Measurements from ENCODE around the gene FAM13B.
A peak's percentile ranks its signal among the peaks of the same experiment; 100 is the strongest.
"Not testable (repeated sequence)": the region's sequence is repeated elsewhere in the genome, so short reads cannot be mapped to it uniquely, and the experiment has no call there.

The FAM13B gene

DNA sequence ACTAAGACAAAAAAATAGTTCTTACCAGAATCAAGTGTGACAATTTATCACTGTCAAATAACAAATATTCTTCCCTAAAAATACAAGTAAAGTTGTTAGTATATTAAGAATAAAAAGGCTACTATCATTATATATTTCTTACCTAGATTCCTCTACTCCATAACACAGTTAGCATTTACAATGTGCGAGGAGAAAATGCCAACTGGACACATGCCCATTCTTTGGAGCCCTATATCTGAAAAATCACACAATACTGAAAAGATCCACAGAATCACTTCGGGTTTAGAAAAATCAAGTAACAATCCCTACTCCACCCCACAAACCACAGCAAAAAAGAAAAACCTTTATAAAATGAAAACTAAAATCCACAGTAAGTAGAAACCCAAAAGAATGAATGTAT, 72.7 kb downstream of the FAM13B start:
- no peak for DNase-seq

- no peak for DNase-seq
Measured at GRCh38 chr5:137959488-137959887, 73.4 kb downstream of the FAM13B start.

DNA sequence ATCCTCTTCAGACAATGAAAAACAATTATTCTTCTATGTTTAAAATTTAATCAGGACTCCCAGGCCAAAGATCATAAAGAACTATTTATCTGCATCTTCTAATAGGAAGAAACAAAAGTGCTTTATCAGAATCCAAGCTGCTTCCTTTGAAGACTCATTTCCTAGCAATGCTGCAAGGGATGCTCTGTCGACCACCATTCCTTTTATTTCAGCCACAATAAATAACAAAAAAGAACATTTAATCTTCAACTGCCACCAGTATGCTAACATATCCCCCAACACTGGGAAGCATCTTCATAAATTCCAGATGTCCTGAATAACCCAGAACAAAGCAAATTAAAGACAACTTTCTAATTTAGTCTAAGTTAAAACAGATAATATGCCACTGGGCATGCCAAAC, 74.9 kb downstream of the FAM13B start:
- peak; percentile 13 for DNase-seq

DNA sequence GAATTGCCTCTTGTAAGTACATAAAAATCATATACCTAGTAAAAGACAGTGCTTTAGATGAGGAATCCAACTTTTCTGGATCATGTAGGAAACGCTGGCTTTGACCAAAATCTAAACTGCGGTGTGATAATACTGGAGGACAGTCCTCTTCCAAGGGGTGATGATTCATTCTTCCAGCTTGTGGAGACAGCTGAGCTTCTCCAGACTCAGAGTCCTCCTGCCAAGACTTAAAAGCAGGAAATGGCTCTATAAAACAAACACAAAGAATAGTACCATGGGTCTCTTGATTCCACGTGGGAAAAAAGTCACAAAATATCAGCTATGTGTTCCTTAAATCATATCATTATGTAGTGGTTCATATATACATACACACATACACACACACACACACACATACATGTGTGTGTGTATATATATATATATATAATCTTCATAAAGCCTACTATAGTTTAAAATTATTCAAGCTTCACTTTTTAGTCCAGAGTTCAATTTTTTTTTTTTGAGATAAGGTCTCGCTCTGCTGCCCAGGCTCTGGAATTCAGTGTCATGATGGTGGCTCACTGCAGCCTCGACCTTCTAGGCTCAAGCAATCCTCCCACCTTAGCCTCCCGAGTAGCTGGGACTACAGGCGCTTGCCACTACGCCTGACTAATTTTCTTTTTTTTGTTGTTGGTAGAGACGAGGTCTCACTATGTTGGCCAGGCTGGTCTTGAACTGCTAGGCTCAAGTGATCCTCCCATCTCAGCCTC, 78.6 kb downstream of the FAM13B start:
- DNase-seq, result peak; percentile 87

DNA sequence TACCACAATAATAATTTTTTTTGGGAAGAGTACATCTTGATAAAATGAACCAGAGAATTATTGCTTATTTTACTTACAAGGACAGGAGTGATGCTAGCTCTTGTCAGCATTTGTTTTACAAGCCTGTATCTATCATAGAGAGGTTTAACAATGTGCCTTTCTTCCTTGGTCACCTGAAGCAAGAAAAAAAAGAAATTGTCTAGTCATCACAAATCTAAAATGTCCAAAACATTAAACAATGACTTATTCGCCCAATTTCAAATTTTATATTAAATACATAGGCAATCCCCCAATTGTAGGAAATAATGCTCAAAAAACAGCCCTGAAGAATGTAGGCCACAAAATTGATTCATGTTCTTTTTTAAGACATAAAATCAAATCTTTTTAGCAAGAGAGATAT, 87.1 kb downstream of the FAM13B start:
- no peak for DNase-seq

DNA sequence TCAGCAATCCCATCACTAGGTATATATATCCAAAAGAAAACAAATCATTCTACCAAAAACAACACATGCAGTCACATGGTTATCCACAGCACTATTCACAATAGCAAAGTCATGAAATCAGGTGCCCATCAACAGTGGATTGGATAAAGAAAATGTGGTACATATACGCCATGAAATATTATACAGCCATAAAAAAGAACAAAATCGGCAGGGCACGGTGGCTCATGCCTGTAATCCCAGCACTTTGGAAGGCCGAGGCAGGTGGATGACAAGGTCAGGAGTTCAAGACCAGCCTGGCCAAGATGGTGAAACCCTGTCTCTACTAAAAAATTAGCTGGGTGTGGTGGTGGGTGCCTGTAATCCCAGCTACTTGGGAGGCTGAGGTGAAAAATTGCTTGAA, 88.6 kb downstream of the FAM13B start:
- DNase-seq, result not testable (repeated sequence)

DNA sequence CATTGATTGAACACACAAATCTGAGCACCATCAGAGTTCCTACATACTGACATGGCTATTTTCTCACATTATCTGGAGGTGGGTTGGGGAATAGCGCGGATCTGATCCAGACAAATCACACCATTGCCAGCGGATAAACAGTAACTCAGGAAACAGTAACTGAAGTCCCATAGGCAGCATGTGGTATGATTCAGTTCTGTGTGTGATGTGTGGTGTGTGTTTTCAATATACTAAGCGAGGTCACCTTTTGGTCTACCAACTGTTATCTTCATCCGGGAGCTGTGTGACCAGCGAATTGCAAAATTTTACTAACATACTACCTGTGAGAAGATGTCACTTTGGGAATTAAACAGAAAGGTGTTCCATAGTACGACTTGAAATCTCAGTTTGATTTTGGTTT, 93.5 kb downstream of the FAM13B start:
- no peak for DNase-seq

DNA sequence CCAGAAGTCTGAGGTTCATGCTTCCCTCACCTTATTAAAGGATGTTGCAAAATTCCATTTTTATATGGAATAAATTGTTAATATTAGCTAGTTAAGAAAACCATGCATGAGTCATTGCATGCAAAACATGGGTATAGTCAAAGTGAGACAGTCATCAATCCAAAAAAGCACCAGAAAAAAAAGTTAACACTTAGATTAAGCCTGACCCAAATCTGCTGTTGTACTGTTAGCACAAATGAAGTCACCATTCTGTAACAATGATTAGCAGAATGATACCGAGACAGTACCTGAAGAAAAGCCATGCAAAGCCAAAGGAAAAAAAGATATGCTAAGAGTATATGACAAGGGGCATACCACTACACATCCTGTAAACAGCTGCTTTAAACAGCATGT, 94.1 kb downstream of the FAM13B start:
- no peak for DNase-seq

DNA sequence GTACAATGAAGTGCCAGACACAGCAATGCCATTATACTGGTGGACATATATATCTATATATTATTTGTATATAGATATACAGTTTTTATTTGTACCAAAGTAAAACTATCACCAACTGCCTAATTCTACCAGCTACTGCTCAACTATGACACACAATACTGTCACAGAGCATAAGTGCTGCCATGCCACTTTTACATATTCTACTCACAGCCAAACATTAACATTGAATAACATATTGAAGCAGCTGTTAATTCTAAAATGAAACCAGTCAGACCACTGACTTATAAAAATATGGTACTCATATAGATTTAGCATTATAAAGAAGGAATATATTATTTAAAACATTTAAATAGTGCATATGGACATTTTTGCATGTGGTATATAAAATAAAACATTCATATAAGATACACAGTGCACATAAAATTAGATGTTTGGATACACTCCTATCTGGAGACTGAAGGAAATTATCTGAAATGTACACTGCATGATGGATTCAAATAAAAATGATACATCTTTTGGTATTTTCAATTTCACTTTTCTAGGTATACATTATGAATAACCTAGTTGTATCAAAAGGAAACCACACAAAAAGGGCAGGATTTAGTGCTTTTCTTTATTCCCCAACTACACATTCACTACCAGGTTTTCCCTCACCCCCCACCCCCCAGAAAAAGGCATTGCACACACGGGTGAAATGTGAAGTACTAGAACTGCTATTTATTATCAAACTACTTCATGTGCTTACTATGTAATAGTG, 94.7 kb downstream of the FAM13B start:
- DNase-seq, result no peak

GRCh38 chr5:137935694-137936093, 97.2 kb downstream of the FAM13B start:
- DNase-seq, result no peak

GRCh38 chr5:137935190-137935589, 97.7 kb downstream of the FAM13B start:
- no peak for DNase-seq

DNA sequence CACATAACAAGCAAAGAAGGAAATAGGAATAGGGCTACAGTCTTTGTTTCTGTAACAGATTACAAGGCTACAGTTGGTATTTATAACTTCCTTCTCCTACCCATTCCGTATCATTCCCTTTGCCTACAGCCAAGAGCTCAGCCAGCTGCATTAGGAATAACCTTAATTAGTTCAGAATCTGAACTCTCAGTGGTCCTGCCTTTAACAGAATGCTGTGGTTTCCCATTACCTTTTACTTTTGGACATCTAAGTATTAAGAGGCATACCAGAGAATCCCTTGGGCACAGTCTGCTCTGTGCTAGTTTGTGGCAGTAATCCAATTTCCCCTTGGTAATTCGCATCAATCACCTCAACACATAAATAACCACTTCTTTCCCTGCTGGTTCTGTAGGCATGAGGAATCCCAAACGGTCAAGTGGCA, 99.4 kb downstream of the FAM13B start:
- peak; percentile 54 for DNase-seq

GRCh38 chr5:137932800-137933199, 100.1 kb downstream of the FAM13B start:
- no peak for DNase-seq

GRCh38 chr5:137923856-137924255, 109.0 kb downstream of the FAM13B start:
- peak; percentile 17 for DNase-seq

DNA sequence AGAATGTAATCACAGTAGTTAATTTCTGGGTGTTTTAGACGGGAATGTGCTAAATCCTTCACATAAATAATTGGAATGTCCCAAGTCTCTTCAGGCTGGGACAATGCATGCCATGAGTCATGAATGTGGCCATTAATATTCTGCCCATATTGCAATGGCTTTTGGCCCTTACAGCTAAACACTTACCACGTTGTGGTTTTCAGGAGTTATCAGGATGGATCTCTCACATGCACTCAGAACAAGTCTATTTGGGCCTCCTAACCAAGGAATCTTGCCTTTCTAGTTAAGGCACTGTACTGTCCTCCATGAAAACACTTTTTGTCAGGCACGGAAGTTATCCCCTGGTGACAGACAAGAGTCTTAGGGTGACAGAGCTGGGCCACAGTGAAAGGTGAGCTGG, 110.9 kb downstream of the FAM13B start:
- peak; percentile 49 for DNase-seq

DNA sequence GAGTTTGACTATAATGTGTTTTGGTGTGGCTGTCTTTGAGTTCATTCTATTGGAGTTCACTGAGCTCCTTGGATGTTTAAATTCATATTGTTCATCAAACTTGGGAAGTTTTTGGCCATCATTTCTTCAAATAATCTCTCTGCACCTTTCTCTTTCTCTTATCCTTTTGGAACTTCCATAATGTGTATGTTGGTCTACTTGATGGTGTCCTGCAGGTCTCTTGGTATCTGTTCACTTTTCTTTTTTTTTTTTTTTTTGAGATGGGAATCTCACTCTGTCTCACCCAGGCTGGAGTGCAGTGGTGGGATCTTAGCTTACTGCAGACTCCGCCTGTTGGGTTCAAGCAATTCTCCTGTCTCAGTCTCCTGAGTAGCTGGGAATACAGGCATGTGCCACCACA, 116.0 kb downstream of the FAM13B start:
- no peak for DNase-seq

GRCh38 chr5:137914758-137915157, 118.1 kb downstream of the FAM13B start:
- no peak for DNase-seq

DNA sequence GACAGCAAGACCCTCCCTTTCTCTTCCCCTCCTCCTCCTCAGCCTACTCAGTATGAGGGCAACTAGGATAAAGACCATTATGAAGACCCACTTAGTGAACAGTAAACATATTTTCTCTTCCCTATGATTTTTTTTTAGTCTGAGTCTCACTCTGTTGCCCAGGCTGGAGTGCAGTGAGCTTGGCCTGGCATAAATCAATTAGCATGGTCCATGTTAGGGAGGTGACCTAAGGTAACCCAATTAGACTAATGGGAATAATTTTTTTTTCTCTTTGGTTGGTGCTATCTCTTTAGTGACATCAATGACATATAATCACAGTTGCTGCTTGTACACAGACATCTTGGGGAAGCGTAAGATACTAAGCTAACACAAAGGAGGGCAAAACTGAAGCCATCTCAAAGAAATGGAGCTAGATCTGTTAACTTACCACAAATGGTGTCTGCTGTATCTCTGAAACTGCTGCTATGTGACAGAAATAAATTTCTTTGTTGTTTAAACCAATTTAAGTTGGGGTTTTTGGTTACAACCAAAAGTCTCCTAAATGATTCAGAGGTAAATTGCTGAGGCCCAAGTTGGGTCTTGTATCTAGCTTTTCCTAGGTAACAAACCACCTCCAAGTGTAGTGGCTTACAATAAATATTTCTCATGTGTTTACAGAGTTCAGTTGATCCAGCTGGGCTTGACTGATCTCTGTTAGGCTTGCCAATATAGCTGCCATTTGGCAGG, 130.3 kb downstream of the FAM13B start:
- no peak for DNase-seq

DNA sequence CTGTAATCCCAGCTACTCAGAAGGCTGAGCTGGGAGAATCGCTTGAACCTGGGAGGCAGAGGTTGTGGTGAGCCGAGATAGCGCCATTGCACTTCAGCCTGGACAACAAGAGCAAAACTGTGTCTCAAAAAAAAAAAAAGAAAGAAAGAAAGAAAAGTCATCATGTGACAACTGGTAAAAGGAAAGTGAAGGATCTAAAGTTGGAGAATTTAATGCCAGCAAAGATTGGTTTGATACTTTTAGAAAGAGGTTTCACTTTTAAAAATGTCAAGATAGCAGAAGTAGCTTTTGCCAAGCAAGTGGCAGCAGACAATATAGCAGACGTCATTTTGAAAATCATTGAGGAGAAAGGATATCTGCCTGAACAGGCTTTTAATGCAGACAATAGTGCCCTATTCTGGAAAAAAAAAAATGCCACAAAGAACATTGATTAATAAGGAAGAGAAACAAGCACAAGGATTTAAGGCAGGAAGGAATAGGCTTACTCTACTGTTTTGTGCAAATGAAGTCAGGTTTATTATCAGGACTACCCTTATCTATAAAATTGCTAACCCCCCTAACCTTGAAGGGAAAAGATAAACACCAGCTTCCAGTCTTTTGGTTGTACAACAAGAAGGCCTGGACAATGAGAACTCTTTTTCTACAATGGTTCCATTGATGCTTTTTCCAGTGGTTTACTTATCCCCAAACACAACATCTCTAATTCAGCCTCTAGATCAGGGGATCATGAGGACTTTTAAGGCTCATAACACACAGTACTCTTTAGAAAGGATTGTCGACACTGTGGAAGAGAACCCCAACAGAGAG, 131.7 kb downstream of the FAM13B start:
- DNase-seq, result no peak

DNA sequence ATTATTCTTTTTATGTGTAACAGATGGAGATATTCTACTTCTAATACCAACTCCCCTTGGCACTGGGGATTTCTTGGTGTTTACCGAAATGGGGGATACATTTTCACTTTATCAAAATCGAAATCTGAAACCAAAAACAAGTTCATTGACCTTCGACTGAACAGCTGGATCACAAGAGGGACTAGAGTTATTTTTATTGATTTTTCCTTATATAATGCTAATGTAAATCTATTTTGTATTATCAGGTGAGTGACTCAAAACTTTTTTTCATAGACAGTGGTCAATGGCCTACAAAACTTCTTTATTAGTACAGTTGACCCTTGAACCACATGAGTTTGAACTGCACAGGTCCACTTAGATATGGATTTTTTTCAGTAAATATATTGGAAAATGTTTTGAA, 133.4 kb downstream of the FAM13B start:
- no peak for DNase-seq

DNA sequence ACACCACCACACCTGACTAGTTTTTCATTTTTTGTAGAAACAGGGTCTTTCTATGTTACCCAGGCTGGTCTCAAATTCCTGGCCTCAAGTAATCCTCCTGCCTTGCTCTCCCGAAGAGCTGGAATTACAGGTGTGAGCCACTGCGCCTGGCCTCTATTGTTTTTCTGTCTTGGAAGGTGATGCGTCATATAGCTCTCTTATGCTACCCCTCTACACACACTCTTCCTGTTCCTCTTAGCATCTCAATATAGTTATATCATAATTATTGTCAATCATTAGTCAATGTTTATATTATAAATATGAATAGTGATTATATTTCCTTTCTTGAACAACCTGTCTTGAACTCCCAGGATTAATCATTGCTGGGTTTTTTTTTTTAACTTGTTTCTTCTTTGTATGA, 136.3 kb downstream of the FAM13B start:
- no peak for DNase-seq

GRCh38 chr5:137894586-137894985, 138.3 kb downstream of the FAM13B start:
- no peak for DNase-seq

DNA sequence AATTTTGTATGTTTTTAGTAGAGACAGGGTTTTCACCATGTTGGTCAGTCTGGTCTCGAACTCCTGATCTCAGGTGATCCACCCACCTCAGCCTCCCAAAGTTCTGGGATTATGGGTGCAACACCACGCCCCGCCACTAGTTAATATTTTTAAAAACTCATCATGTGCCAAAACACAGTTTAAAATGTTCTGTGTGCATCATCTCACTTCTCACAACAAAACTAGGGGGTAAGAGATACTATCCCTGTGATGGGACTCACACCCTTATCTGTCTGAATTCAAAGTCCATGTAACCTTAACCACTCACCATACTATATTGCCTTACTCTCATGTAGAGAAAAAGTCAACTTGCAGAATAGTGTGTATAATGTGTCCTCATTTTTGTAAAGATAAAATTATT, 141.0 kb downstream of the FAM13B start:
- DNase-seq, result no peak
